Mucosa of stomach (tissue), 1 donor: ENCODE data around the gene FAM163A.
"Not testable (repeated sequence)": the region's sequence is repeated elsewhere in the genome, so short reads cannot be mapped to it uniquely, and the experiment has no call there.

ENCODE experiments used
- H3K27me3 ChIP-seq: one replicate; pipeline ENCODE4 v1.7.0; 2013; ENCODE audit warnings: mild to moderate bottlenecking, low read length; ENCODE audit not compliant: control insufficient read depth, insufficient read depth
- H3K36me3 ChIP-seq: one replicate; pipeline ENCODE4 v1.7.0; 2013; ENCODE audit warnings: low read length; ENCODE audit not compliant: control insufficient read depth, insufficient read depth
- H3K4me1 ChIP-seq: one replicate; pipeline ENCODE4 v1.7.0; 2013; ENCODE audit warnings: mild to moderate bottlenecking, low read length; ENCODE audit not compliant: control insufficient read depth, insufficient read depth
- H3K4me3 ChIP-seq: one replicate; pipeline ENCODE4 v1.7.0; 2013; ENCODE audit warnings: low read length
- H3K9ac ChIP-seq: one replicate; pipeline ENCODE4 v1.7.0; 2013; ENCODE audit warnings: mild to moderate bottlenecking, low read length, moderate library complexity
- H3K9me3 ChIP-seq: one replicate; pipeline ENCODE4 v1.7.0; 2013; ENCODE audit warnings: mild to moderate bottlenecking, low read length, moderate library complexity; ENCODE audit not compliant: control insufficient read depth
- donor health status: Pancreatic carcinoma.

The FAM163A gene

GRCh38 chr1:179822065-179822464 lies 79.0 kb downstream of the FAM163A start:
- no peaks in the 10 kb centered on the region for H3K36me3 ChIP-seq
- no peak overlapping the region for H3K4me3 ChIP-seq
- H3K4me1 ChIP-seq, result no peaks in the 10 kb centered on the region
- no peaks in the 10 kb centered on the region for H3K27me3 ChIP-seq
- no peaks in the 10 kb centered on the region for H3K9me3 ChIP-seq
- H3K9ac ChIP-seq, result no peak overlapping the region

GRCh38 chr1:179823693-179824092 lies 80.6 kb downstream of the FAM163A start:
- no peaks in the 10 kb centered on the region for H3K27me3 ChIP-seq
- no peaks in the 10 kb centered on the region for H3K4me1 ChIP-seq
- no peak overlapping the region for H3K4me3 ChIP-seq
- H3K9me3 ChIP-seq, result no peaks in the 10 kb centered on the region
- H3K9ac ChIP-seq, result no peak overlapping the region
- no peaks in the 10 kb centered on the region for H3K36me3 ChIP-seq

- Histone ChIP-seq H3K4me1 (no peaks in the 10 kb centered on the region), H3K36me3 (no peaks in the 10 kb centered on the region), H3K9ac (no peak overlapping the region), H3K9me3 (no peaks in the 10 kb centered on the region), H3K4me3 (no peak overlapping the region), H3K27me3 (peaks cover 3% of the 10 kb centered on the region)
Measured at GRCh38 chr1:179824265-179824664, 81.2 kb downstream of the FAM163A start.

GRCh38 chr1:179825206-179825605 lies 82.1 kb downstream of the FAM163A start:
- H3K9me3 ChIP-seq, result no peaks in the 10 kb centered on the region
- H3K27me3 ChIP-seq, result peaks cover 3% of the 10 kb centered on the region
- no peaks in the 10 kb centered on the region for H3K4me1 ChIP-seq
- H3K36me3 ChIP-seq, result no peaks in the 10 kb centered on the region
- H3K9ac ChIP-seq, result no peak overlapping the region
- no peak overlapping the region for H3K4me3 ChIP-seq

GRCh38 chr1:179825798-179826460 lies 82.8 kb downstream of the FAM163A start:
- H3K36me3 ChIP-seq, result no peaks in the 10 kb centered on the region
- H3K9me3 ChIP-seq, result no peaks in the 10 kb centered on the region
- peaks cover 3% of the 10 kb centered on the region for H3K27me3 ChIP-seq
- H3K4me1 ChIP-seq, result no peaks in the 10 kb centered on the region
- H3K9ac ChIP-seq, result no peak overlapping the region
- H3K4me3 ChIP-seq, result no peak overlapping the region

GRCh38 chr1:179826626-179827280 lies 83.7 kb downstream of the FAM163A start:
- H3K4me3 ChIP-seq, result no peak overlapping the region

GRCh38 chr1:179828554-179829110 lies 85.5 kb downstream of the FAM163A start:
- Histone ChIP-seq H3K4me1 (no peaks in the 10 kb centered on the region), H3K36me3 (no peaks in the 10 kb centered on the region), H3K9ac (no peak overlapping the region), H3K27me3 (peaks cover 3% of the 10 kb centered on the region), H3K9me3 (no peaks in the 10 kb centered on the region), H3K4me3 (no peak overlapping the region)

More at GRCh38 chr1:179826626-179827280, 83.7 kb downstream of the FAM163A start:
- Histone ChIP-seq H3K9me3 (no peaks in the 10 kb centered on the region), H3K27me3 (peaks cover 3% of the 10 kb centered on the region), H3K36me3 (no peaks in the 10 kb centered on the region), H3K4me1 (no peaks in the 10 kb centered on the region), H3K9ac (no peak overlapping the region)

- H3K27me3 ChIP-seq, result peaks cover 3% of the 10 kb centered on the region
- H3K4me3 ChIP-seq, result no peak overlapping the region
Measured at GRCh38 chr1:179831225-179831624, 88.1 kb downstream of the FAM163A start.

GRCh38 chr1:179831852-179832699 lies 89.0 kb downstream of the FAM163A start:
- Histone ChIP-seq H3K9me3 (no peaks in the 10 kb centered on the region), H3K36me3 (no peaks in the 10 kb centered on the region), H3K27me3 (peaks cover 3% of the 10 kb centered on the region), H3K9ac (no peak overlapping the region), H3K4me3 (no peak overlapping the region), H3K4me1 (no peaks in the 10 kb centered on the region)

More at GRCh38 chr1:179831225-179831624, 88.1 kb downstream of the FAM163A start:
- Histone ChIP-seq H3K9ac (no peak overlapping the region), H3K9me3 (no peaks in the 10 kb centered on the region), H3K36me3 (no peaks in the 10 kb centered on the region), H3K4me1 (no peaks in the 10 kb centered on the region)

GRCh38 chr1:179836686-179837445 lies 93.8 kb downstream of the FAM163A start:
- not testable (repeated sequence) for H3K36me3 ChIP-seq

GRCh38 chr1:179840107-179840506 lies 97.0 kb downstream of the FAM163A start:
- Histone ChIP-seq H3K9me3 (no peaks in the 10 kb centered on the region), H3K36me3 (peaks cover under 1% of the 10 kb centered on the region), H3K4me1 (no peaks in the 10 kb centered on the region), H3K27me3 (no peaks in the 10 kb centered on the region), H3K4me3 (no peak overlapping the region), H3K9ac (no peak overlapping the region)

More at GRCh38 chr1:179836686-179837445, 93.8 kb downstream of the FAM163A start:
- H3K4me3 ChIP-seq, H3K9me3 ChIP-seq, H3K4me1 ChIP-seq, H3K27me3 ChIP-seq, H3K9ac ChIP-seq: not testable (repeated sequence)
